ENCODE results near the gene DOC2A. TPM values are rescaled to one million over a fixed set of nuclear protein-coding genes. Genes with fewer than 3 reads are reported as not detected.
A peak's percentile ranks its signal among the peaks of the same experiment; 100 is the strongest.

DOC2A gene
- total RNA-seq (not detected), polyA plus RNA-seq (not detected), total RNA-seq (0 to 1.5 (median 0.39) reads per million in 6 experiments)

GRCh38 chr16:30010844-30011713 lies at the start of gene DOC2A:
DOC2A (minus strand) TSS chr16:30011027; CDS start chr16:30010222, 805 bp downstream.
- Mint-ChIP-seq H3K4me1 (peaks cover 5 to 16% (median 12%) of the 10 kb centered on the region in 4 donors), H3K27ac (peak within 1 kb of the TSS in 3 of 10 donors; percentile 62 to 85 (median 67)), H3K9me3 (no peaks in the 10 kb centered on the region), H3K27me3 (peaks cover 2 to 23% (median 10%) of the 10 kb centered on the region in 5 donors), H3K36me3 (peaks cover 0 to 3% (median 0%) of the 10 kb centered on the region in 3 donors), H3K4me3 (peak within 1 kb of the TSS; percentile 73 to 91 (median 86))
- DNase-seq (peak in 4 of 10 donors; percentile 27 to 38 (median 34)), ATAC-seq (peak; percentile 77 to 78)
- POLR2A ChIA-PET: interaction anchor here (1.0 to 1.1 kb wide), 2 partner anchors 11 to 184 kb away, joined by 3 read pairs; no protein-coding TSS in a partner anchor

- POLR2A ChIA-PET: interaction anchor here (1.1 to 2.0 kb wide), 2 partner anchors 16 to 31 kb away, joined by 3 to 6 read pairs; partner anchors contain the start of genes PPP4C and TBX6
- DNase-seq (no peak), ATAC-seq (no peak)
- no peak overlapping the region for H3K27ac Mint-ChIP-seq
- peak overlapping the region in 1 of 10 donors; percentile 23 for H3K4me3 Mint-ChIP-seq
- H3K4me1 Mint-ChIP-seq: peaks cover 7 to 12% (median 12%) of the 10 kb centered on the region in 4 donors
- H3K9me3 Mint-ChIP-seq: no peaks in the 10 kb centered on the region
- no peaks in the 10 kb centered on the region for H3K27me3 Mint-ChIP-seq
- no peaks in the 10 kb centered on the region for H3K36me3 Mint-ChIP-seq
These were observed 49.5 kb upstream of the DOC2A start for GRCh38 chr16:30060346-30060745.

- Mint-ChIP-seq H3K4me3 (peak overlapping the region in 9 of 10 donors; percentile 19 to 70 (median 56)), H3K27me3 (peaks cover 0 to 3% (median 0%) of the 10 kb centered on the region in 5 donors), H3K27ac (peak overlapping the region in 4 of 10 donors; percentile 29 to 69 (median 68)), H3K36me3 (no peaks in the 10 kb centered on the region), H3K4me1 (peaks cover 9 to 21% (median 19%) of the 10 kb centered on the region in 4 donors), H3K9me3 (no peaks in the 10 kb centered on the region)
- POLR2A ChIA-PET: interaction anchor here (0.7 to 1.4 kb wide), 6 partner anchors 9 to 1218 kb away, joined by 3 to 9 read pairs (median 4); partner anchors contain the start of gene ALDOA
- ATAC-seq: peak; percentile 69 to 76
- peak in 5 of 10 donors; percentile 26 to 39 (median 36) for DNase-seq
These were observed 44.2 kb upstream of the DOC2A start for GRCh38 chr16:30054959-30055553.

- Mint-ChIP-seq H3K4me3 (peak overlapping the region in 9 of 10 donors; percentile 20 to 76 (median 65)), H3K4me1 (peaks cover 9 to 21% (median 19%) of the 10 kb centered on the region in 4 donors), H3K27ac (peak overlapping the region in 2 of 10 donors; percentile 67 to 69), H3K36me3 (no peaks in the 10 kb centered on the region), H3K9me3 (no peaks in the 10 kb centered on the region), H3K27me3 (peaks cover 0 to 3% (median 0%) of the 10 kb centered on the region in 5 donors)
- POLR2A ChIA-PET: interaction anchor here (1.4 to 2.2 kb wide), 2 partner anchors 9 to 11 kb away, joined by 9 to 21 read pairs; partner anchors contain the start of gene ALDOA
- DNase-seq: no peak
- no peak for ATAC-seq
These were observed 43.6 kb upstream of the DOC2A start for GRCh38 chr16:30054451-30054850.

GRCh38 chr16:30053376-30054015 lies 42.7 kb upstream of the DOC2A start:
- H3K4me1 Mint-ChIP-seq: peaks cover 9 to 21% (median 19%) of the 10 kb centered on the region in 4 donors
- H3K36me3 Mint-ChIP-seq: no peaks in the 10 kb centered on the region
- H3K27ac Mint-ChIP-seq: peak overlapping the region in 6 of 10 donors; percentile 44 to 87 (median 76)
- peak; percentile 22 to 46 for ATAC-seq
- POLR2A ChIA-PET: interaction anchor here (0.6 to 2.2 kb wide), 10 partner anchors 10 to 350 kb away, joined by 3 to 21 read pairs (median 3); partner anchors contain the start of genes ALDOA and CORO1A
- H3K9me3 Mint-ChIP-seq: no peaks in the 10 kb centered on the region
- H3K27me3 Mint-ChIP-seq: peaks cover 0 to 3% (median 0%) of the 10 kb centered on the region in 5 donors
- DNase-seq: no peak
- peak overlapping the region; percentile 64 to 91 (median 81) for H3K4me3 Mint-ChIP-seq

GRCh38 chr16:30052671-30053372 lies 42.0 kb upstream of the DOC2A start:
- Mint-ChIP-seq H3K27me3 (peaks cover 0 to 3% (median 0%) of the 10 kb centered on the region in 5 donors), H3K4me1 (peaks cover 9 to 21% (median 19%) of the 10 kb centered on the region in 4 donors), H3K4me3 (peak overlapping the region; percentile 84 to 91 (median 86)), H3K36me3 (no peaks in the 10 kb centered on the region), H3K27ac (peak overlapping the region in 7 of 10 donors; percentile 29 to 90 (median 59)), H3K9me3 (no peaks in the 10 kb centered on the region)
- DNase-seq: peak; percentile 71 to 93 (median 84)
- ATAC-seq: peak; percentile 81 to 83
- POLR2A ChIA-PET: interaction anchor here (0.6 to 2.2 kb wide), 10 partner anchors 10 to 349 kb away, joined by 3 to 21 read pairs (median 3); partner anchors contain the start of genes ALDOA and CORO1A

GRCh38 chr16:30051518-30051917 lies 40.7 kb upstream of the DOC2A start:
- H3K9me3 Mint-ChIP-seq: no peaks in the 10 kb centered on the region
- DNase-seq (no peak), ATAC-seq (no peak)
- no peaks in the 10 kb centered on the region for H3K36me3 Mint-ChIP-seq
- peaks cover 0 to 3% (median 0%) of the 10 kb centered on the region in 5 donors for H3K27me3 Mint-ChIP-seq
- POLR2A ChIA-PET: interaction anchor here (0.6 to 0.9 kb wide), 5 partner anchors 14 to 724 kb away, joined by 3 to 4 read pairs (median 3); partner anchors contain the start of gene ALDOA
- peak overlapping the region in 4 of 10 donors; percentile 42 to 77 (median 52) for H3K27ac Mint-ChIP-seq
- H3K4me1 Mint-ChIP-seq: peaks cover 9 to 21% (median 19%) of the 10 kb centered on the region in 4 donors
- peak overlapping the region in 8 of 10 donors; percentile 48 to 76 (median 68) for H3K4me3 Mint-ChIP-seq

GRCh38 chr16:30049871-30050270 lies 39.0 kb upstream of the DOC2A start:
- Mint-ChIP-seq H3K4me1 (peaks cover 10 to 18% (median 14%) of the 10 kb centered on the region in 4 donors), H3K27ac (no peak overlapping the region), H3K36me3 (no peaks in the 10 kb centered on the region), H3K27me3 (peaks cover 0 to 6% (median 2%) of the 10 kb centered on the region in 5 donors), H3K4me3 (no peak overlapping the region), H3K9me3 (no peaks in the 10 kb centered on the region)
- DNase-seq (no peak), ATAC-seq (no peak)
- POLR2A ChIA-PET: interaction anchor here (0.6 to 0.7 kb wide), 2 partner anchors 46 to 368 kb away, joined by 3 read pairs; partner anchors contain the start of gene YPEL3

- Mint-ChIP-seq H3K27me3 (peaks cover 0 to 6% (median 2%) of the 10 kb centered on the region in 5 donors), H3K4me1 (peaks cover 0 to 7% (median 2%) of the 10 kb centered on the region in 4 donors), H3K36me3 (no peaks in the 10 kb centered on the region), H3K27ac (no peak overlapping the region), H3K4me3 (no peak overlapping the region), H3K9me3 (no peaks in the 10 kb centered on the region)
- POLR2A ChIA-PET: no interaction called here
- no peak for ATAC-seq
- DNase-seq: no peak
These were observed 35.8 kb upstream of the DOC2A start for GRCh38 chr16:30046588-30046987.

GRCh38 chr16:30046178-30046577 lies 35.4 kb upstream of the DOC2A start:
- DNase-seq: no peak
- H3K27ac Mint-ChIP-seq: peak overlapping the region in 2 of 10 donors; percentile 24 to 41
- peaks cover 0 to 6% (median 2%) of the 10 kb centered on the region in 5 donors for H3K27me3 Mint-ChIP-seq
- ATAC-seq: no peak
- H3K36me3 Mint-ChIP-seq: no peaks in the 10 kb centered on the region
- peaks cover 0 to 5% (median 0%) of the 10 kb centered on the region in 4 donors for H3K4me1 Mint-ChIP-seq
- no peaks in the 10 kb centered on the region for H3K9me3 Mint-ChIP-seq
- POLR2A ChIA-PET: no interaction called here
- no peak overlapping the region for H3K4me3 Mint-ChIP-seq

GRCh38 chr16:30041841-30042240 lies 31.0 kb upstream of the DOC2A start:
- DNase-seq (peak in 2 of 10 donors; percentile 38 to 40), ATAC-seq (no peak)
- H3K4me3 Mint-ChIP-seq: no peak overlapping the region
- no peaks in the 10 kb centered on the region for H3K9me3 Mint-ChIP-seq
- H3K27ac Mint-ChIP-seq: no peak overlapping the region
- no peaks in the 10 kb centered on the region for H3K36me3 Mint-ChIP-seq
- POLR2A ChIA-PET: interaction anchor here (0.6 to 1.1 kb wide), 2 partner anchors 24 to 49 kb away, joined by 3 read pairs; partner anchors contain the start of gene ALDOA
- peaks cover 0 to 5% (median 2%) of the 10 kb centered on the region in 4 donors for H3K4me1 Mint-ChIP-seq
- peaks cover 0 to 8% (median 3%) of the 10 kb centered on the region in 5 donors for H3K27me3 Mint-ChIP-seq

Measured in naive thymus-derived CD8-positive, alpha-beta T cell (primary cell).